ENCODE measurements around the gene KIRREL1. TPM values are rescaled to one million over a fixed set of nuclear protein-coding genes. Genes with fewer than 3 reads are reported as not detected.
A peak's percentile ranks its signal among the peaks of the same experiment; 100 is the strongest.

The KIRREL1 gene
- total RNA-seq, 1 donor from 2014 or later: 166 TPM

DNA sequence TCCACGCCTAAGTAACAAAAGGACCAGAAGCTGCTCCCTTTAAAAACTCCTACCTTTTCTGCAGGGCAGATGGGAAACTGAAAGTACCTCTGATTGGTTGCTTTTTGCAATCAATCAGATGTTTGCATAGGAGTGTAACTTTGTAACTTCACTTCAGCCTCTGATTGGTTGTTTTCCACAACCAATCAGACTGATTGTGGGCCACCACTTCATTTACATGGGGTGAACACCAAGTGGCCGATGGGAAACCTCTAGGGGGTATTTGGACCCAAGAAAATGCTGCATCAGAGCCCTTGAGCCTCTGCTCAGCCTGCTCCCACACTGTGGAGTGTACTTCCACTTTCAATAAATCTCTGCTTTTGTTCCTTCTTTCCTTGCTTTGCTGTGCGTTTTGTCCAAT lies 154.4 kb downstream of the KIRREL1 start:
- Mint-ChIP-seq H3K27me3 (ENCODE audit: low read depth) (peaks cover 7% of the 10 kb centered on the region), H3K27ac (ENCODE audit: unreplicated experiment) (no peak overlapping the region), H3K4me3 (ENCODE audit: unreplicated experiment) (no peak overlapping the region), H3K36me3 (ENCODE audit: low read depth) (no peaks in the 10 kb centered on the region), H3K4me1 (ENCODE audit: low read depth) (peaks cover 33% of the 10 kb centered on the region), H3K9me3 (ENCODE audit: low read depth) (peaks cover 5% of the 10 kb centered on the region)
- DNase-seq (ENCODE audit: low spot score): no peak
- TF ChIP-seq, protein P1, sequence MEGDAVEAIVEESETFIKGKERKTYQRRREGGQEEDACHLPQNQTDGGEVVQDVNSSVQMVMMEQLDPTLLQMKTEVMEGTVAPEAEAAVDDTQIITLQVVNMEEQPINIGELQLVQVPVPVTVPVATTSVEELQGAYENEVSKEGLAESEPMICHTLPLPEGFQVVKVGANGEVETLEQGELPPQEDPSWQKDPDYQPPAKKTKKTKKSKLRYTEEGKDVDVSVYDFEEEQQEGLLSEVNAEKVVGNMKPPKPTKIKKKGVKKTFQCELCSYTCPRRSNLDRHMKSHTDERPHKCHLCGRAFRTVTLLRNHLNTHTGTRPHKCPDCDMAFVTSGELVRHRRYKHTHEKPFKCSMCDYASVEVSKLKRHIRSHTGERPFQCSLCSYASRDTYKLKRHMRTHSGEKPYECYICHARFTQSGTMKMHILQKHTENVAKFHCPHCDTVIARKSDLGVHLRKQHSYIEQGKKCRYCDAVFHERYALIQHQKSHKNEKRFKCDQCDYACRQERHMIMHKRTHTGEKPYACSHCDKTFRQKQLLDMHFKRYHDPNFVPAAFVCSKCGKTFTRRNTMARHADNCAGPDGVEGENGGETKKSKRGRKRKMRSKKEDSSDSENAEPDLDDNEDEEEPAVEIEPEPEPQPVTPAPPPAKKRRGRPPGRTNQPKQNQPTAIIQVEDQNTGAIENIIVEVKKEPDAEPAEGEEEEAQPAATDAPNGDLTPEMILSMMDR (IDR thresholded peaks at IDR 0.05): no peak

DNA sequence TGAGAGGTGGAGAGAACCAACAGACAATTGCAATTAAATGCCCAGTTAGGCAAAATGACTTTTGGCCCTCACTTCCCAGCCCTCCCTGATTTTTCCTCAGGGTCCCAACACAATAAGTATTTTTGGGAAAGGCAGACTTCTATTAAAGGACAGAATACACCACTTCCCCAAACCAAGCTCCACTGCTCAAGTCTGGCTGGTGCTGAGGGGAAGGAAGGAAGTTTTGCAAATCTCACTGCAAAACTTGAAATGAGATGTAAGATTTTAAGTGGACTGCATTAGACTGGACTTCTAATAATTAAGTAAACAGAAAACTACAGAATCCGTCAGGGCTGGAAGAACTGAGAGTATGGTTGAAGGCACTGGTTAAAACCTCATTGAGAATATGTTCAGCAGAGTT lies 155.0 kb downstream of the KIRREL1 start:
- Mint-ChIP-seq H3K9me3 (ENCODE audit: low read depth) (peaks cover 5% of the 10 kb centered on the region), H3K4me1 (ENCODE audit: low read depth) (peaks cover 33% of the 10 kb centered on the region), H3K27ac (ENCODE audit: unreplicated experiment) (no peak overlapping the region), H3K36me3 (ENCODE audit: low read depth) (no peaks in the 10 kb centered on the region), H3K4me3 (ENCODE audit: unreplicated experiment) (peak overlapping the region; percentile 73), H3K27me3 (ENCODE audit: low read depth) (peaks cover 8% of the 10 kb centered on the region)
- TF ChIP-seq, protein P1 (IDR thresholded peaks at IDR 0.05): no peak
- DNase-seq (ENCODE audit: low spot score): no peak

DNA sequence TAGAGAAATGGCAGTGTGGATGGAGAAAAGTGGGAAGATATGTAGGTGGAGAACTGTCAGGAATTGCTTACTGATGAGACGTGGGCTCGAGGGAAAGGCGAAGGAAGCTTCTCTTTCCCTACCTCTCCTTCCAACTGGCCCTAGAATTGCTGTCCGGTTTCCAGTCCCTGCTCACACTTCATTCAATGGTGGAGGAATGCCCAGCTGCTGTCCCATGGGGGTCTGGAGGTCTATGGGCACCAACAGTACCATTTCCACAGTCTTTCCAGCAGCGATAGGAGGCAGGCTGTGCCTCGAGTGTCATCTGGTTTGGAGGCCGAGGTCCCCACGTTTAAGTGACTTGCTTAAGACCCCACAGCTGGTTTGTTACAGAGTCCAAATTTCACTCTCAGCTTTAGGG lies 155.7 kb downstream of the KIRREL1 start:
- no peaks in the 10 kb centered on the region for H3K36me3 Mint-ChIP-seq (ENCODE audit: low read depth)
- peaks cover 11% of the 10 kb centered on the region for H3K27me3 Mint-ChIP-seq (ENCODE audit: low read depth)
- H3K27ac Mint-ChIP-seq (ENCODE audit: unreplicated experiment): no peak overlapping the region
- DNase-seq (ENCODE audit: low spot score): no peak
- peaks cover 5% of the 10 kb centered on the region for H3K9me3 Mint-ChIP-seq (ENCODE audit: low read depth)
- H3K4me3 Mint-ChIP-seq (ENCODE audit: unreplicated experiment): peak overlapping the region; percentile 73
- H3K4me1 Mint-ChIP-seq (ENCODE audit: low read depth): peaks cover 33% of the 10 kb centered on the region
- TF ChIP-seq, protein P1 (IDR thresholded peaks at IDR 0.05): no peak

Other genes starting within 250 kb of the KIRREL1 start
- gene FCRL2, start 216.5 kb upstream of the KIRREL1 start, total RNA-seq: not detected in 3 replicates
- not detected in 3 replicates for gene FCRL1, start 173.5 kb upstream of the KIRREL1 start, total RNA-seq
- gene CD5L, start 151.8 kb upstream of the KIRREL1 start, total RNA-seq: not detected in 3 replicates
- gene CD1D, start 187.2 kb downstream of the KIRREL1 start, total RNA-seq: not detected in 3 replicates